ENCODE data around the gene ARIH2. TPM values are rescaled to one million over a fixed set of nuclear protein-coding genes. Genes with fewer than 3 reads are reported as not detected.

The ARIH2 gene
- total and polyA plus RNA-seq, 2 of the 4 experiments (the other 2 are of a cell fraction) = 62.3 to 93.7 TPM

GRCh38 chr3:48931944-48932580 is 13.4 kb downstream of the ARIH2 start:
- Histone ChIP-seq H2AK5ac (ENCODE audit: low read depth, low read length) (no peak overlapping the region), H2BK15ac (ENCODE audit: low read depth, low read length) (no peak overlapping the region), H3K4ac (ENCODE audit: low read depth, low read length) (no peak overlapping the region), H3K27me3 (ENCODE audit: control insufficient read depth, insufficient read depth, low read length) (no peaks in the 10 kb centered on the region), H3K27ac (ENCODE audit: insufficient read depth, low read length) (no peak overlapping the region), H3K56ac (ENCODE audit: extremely low read depth, insufficient read depth, low read length) (no peak overlapping the region), H2BK120ac (ENCODE audit: low read depth, low read length) (no peak overlapping the region), H3K36me3 (ENCODE audit: control insufficient read depth, insufficient read depth, low read length) (peaks cover 8% of the 10 kb centered on the region), H2BK20ac (ENCODE audit: low read depth, low read length) (no peak overlapping the region), H2AK9ac (replicated peaks; ENCODE audit: low read depth, low read length, poor library complexity) (no peak overlapping the region), H3K4me2 (ENCODE audit: low read depth, low read length) (no peak overlapping the region), H3K23ac (ENCODE audit: low read depth, low read length) (no peak overlapping the region), H4K5ac (ENCODE audit: low read depth, low read length) (no peak overlapping the region), H4K8ac (ENCODE audit: low read depth in 2 of 2, low read length in 2 of 2) (no peak overlapping the region), H4K20me1 (ENCODE audit: insufficient read depth, low read length) (peaks cover 52% of the 10 kb centered on the region), H2AFZ (replicated peaks; ENCODE audit: low read length, poor library complexity) (no peak overlapping the region), H3K4me1 (ENCODE audit: control insufficient read depth, insufficient read depth, low read length) (peaks cover 4% of the 10 kb centered on the region), H3K9ac (ENCODE audit: low read depth, low read length) (no peak overlapping the region), H3K9me3 (ENCODE audit: control insufficient read depth, insufficient read depth, low read length) (no peaks in the 10 kb centered on the region), H2BK5ac (ENCODE audit: low read depth, low read length, poor library complexity, severe bottlenecking) (no peak overlapping the region), H3K4me3 (ENCODE audit: insufficient read depth, low read depth, low read length) (no peak overlapping the region), H3K9me1 (ENCODE audit: insufficient read depth, low read length) (peaks cover 11% of the 10 kb centered on the region), H3K79me1 (ENCODE audit: low read depth in 1 of 2, low read length in 2 of 2) (peaks cover 22 to 68% of the 10 kb centered on the region in 2 experiments), H3K18ac (ENCODE audit: low read depth, low read length) (no peak overlapping the region), H3K14ac (replicated peaks; ENCODE audit: low read depth, low read length) (no peak overlapping the region), H4K91ac (ENCODE audit: insufficient read depth, low read depth, low read length) (no peak overlapping the region)
- in situ Hi-C loops (cut with MboI; ENCODE audit: low sequenced_read_pairs) (no loop called here), dilution Hi-C loops (cut with HindIII; ENCODE audit: low sequenced_read_pairs, unreplicated experiment) (no loop called here), intact Hi-C loops (cut with micrococcal nuclease) (no loop called here)
- DNase-seq = no peak
- BruUV-seq (replicated peaks) = no TSS peak
- WGBS, 2 experiments (ENCODE audit: extremely low coverage in 2 of 2, insufficient read length in 1 of 2) = no CpG with 5 or more reads among the region's 1 CpG
- POLR2A ChIA-PET (ENCODE audit: unreplicated experiment) = no interaction called here
- ATAC-seq (ENCODE audit: low read depth) = no peak
- CTCF ChIA-PET = no interaction called here
- no peak for TF ChIP-seq USF2 (IDR thresholded peaks at IDR 0.05; ENCODE audit: low read depth, low read length)
- no peak for TF ChIP-seq CHD1 (IDR thresholded peaks at IDR 0.05; ENCODE audit: low read depth, low read length)
- no peak for TF ChIP-seq MXI1 (IDR thresholded peaks at IDR 0.05; ENCODE audit: borderline replicate concordance, low read depth, low read length)
- no peak for TF ChIP-seq SMC3 (IDR thresholded peaks at IDR 0.05; ENCODE audit: low read depth, low read length)
- no peak for TF ChIP-seq MAZ (IDR thresholded peaks at IDR 0.05; ENCODE audit: borderline replicate concordance, low read depth, low read length)
- no peak for TF ChIP-seq FOS (IDR thresholded peaks at IDR 0.05; ENCODE audit: low read depth, low read length)
- TF ChIP-seq NFE2L2 (IDR thresholded peaks at IDR 0.05; ENCODE audit: low read depth, low read length) = no peak
- TF ChIP-seq ELK1 (IDR thresholded peaks at IDR 0.05; ENCODE audit: borderline replicate concordance, low read depth, low read length) = no peak
- TF ChIP-seq RCOR1 (IDR thresholded peaks at IDR 0.05; ENCODE audit: insufficient replicate concordance, low read length) = no peak
- TF ChIP-seq RFX5 (IDR thresholded peaks at IDR 0.05; ENCODE audit: low read depth, low read length) = no peak
- no peak for TF ChIP-seq CEBPB (IDR thresholded peaks at IDR 0.05; ENCODE audit: low read depth, low read length)
- no peak for TF ChIP-seq BHLHE40 (IDR thresholded peaks at IDR 0.05; ENCODE audit: low read depth, low read length)

Measured in IMR-90 (cell line).